Tibial nerve (tissue), 4 donors: ENCODE results near the gene DBNDD1. TPM values are rescaled to one million over a fixed set of nuclear protein-coding genes. Genes with fewer than 3 reads are reported as not detected.

Experiments used
- DNase-seq, 2 donors: peaks; one replicate each; pipeline ENCODE4 v3.0.0-alpha.2; 2019; ENCODE audit warnings: low spot score in 2 of 2
- H3K27ac ChIP-seq, 4 donors: fragments of 200-600 bp; sonication (generic) in 3 of 4; one replicate each; pipeline ENCODE4 v1.5.1; 2017 to 2019; ENCODE audit warnings: mild to moderate bottlenecking in 1 of 4
- H3K27me3 ChIP-seq, 2 donors: fragments of 200-600 bp; sonication (generic) in 1 of 2; one replicate each; pipeline versions ENCODE4 v1.5.1 to v1.6.0; 2017 to 2019
- H3K36me3 ChIP-seq, 3 donors: fragments of 200-600 bp; sonication (generic); one replicate each; pipeline ENCODE4 v1.5.1; 2018 to 2019
- H3K4me1 ChIP-seq, 4 donors: fragments of 200-600 bp; sonication (generic) in 3 of 4; one replicate each; pipeline ENCODE4 v1.5.1; 2017 to 2019
- H3K4me3 ChIP-seq, 4 donors: fragments of 200-600 bp; sonication (generic) in 3 of 4; one replicate each; pipeline ENCODE4 v1.5.1; 2017 to 2019; ENCODE audit warnings: mild to moderate bottlenecking in 1 of 4, moderate library complexity in 1 of 4
- H3K9me3 ChIP-seq, 4 donors: fragments of 200-600 bp; sonication (generic) in 3 of 4; one replicate each; pipeline ENCODE4 v1.5.1; 2017 to 2019
- EP300 ChIP-seq, 2 donors: sonication (generic); formaldehyde crosslinking; IDR thresholded peaks; one replicate each; pipeline ENCODE4 v1.6.1; 2017; ENCODE audit warnings: antibody characterized with exemption in 2 of 2, mild to moderate bottlenecking in 1 of 2
- POLR2A ChIP-seq, 2 donors: fragments of 450-650 bp; IDR thresholded peaks; one replicate each; pipeline ENCODE4 v1.6.1; 2017; ENCODE audit warnings: antibody characterized with exemption in 2 of 2, mild to moderate bottlenecking in 2 of 2, moderate library complexity in 2 of 2
- WGBS, 2 donors: methylation state at CpG; one replicate each; pipeline ENCODE4 v1.1.5; 2018; 5-methylcytosine and 5-hydroxymethylcytosine counted together
- total RNA-seq, 4 donors: library from RNA; depleted of rRNA; stranded (reverse); fragments of >200 nt; gene quantifications; one replicate each; pipeline ENCODE4 v1.1.0, GENCODE V29; 2016
- TF ChIP-seq, protein P1 (sequence below), 5 experiments: fragments of 200-600 bp in 3 of 5; fragments of 450-650 bp in 2 of 5; sonication (generic) in 3 of 5; IDR thresholded peaks; one replicate each; pipeline ENCODE4 v1.5.1; 2016 to 2019; ENCODE audit warnings: antibody characterized with exemption in 5 of 5, mild to moderate bottlenecking in 3 of 5, moderate library complexity in 2 of 5

DBNDD1 gene
- total RNA-seq, 4 donors from 2014 or later = 0.42 to 2.6 (median 1.3) TPM

DNA sequence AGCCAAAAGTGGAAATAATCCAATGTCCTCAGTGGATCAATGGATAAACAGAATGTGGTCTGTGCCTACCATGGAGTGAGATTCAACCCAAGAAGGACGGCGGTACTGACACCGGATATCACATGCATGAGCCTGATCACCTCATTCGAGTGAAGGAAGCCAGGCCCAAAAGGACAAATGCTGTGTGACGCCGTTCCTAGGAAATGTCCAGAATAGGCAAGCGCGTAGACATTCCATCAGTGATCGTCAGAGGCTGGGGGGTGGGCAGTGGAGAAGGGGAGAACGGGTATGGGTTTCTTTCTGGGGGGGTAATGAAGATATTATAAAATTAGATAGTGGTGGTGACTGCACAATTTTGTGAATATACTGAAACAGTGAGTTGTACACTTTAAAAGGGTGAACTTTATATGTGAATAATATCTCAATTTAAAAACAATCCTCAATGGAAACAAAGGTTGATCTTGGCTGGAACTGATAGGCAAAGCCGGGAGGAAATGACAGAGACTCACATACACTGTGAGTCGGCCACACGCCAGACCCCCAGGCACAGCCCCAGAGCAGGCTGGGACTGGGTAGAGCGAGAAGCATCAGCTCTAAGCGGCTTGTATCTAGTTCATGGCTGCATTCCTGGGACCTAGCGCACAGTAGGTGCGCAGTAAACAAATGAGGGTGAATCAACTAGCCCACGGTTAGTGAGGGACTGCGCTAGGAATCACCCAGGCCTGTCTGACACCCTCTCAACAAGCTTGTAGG is 3.5 kb downstream of the DBNDD1 start:
- no peak overlapping the region for H3K4me3 ChIP-seq
- no peak for DNase-seq
- H3K9me3 ChIP-seq = no peaks in the 10 kb centered on the region
- TF ChIP-seq EP300 (IDR thresholded peaks at IDR 0.05) (no peak), POLR2A (IDR thresholded peaks at IDR 0.05) (no peak)
- TF ChIP-seq, protein P1, sequence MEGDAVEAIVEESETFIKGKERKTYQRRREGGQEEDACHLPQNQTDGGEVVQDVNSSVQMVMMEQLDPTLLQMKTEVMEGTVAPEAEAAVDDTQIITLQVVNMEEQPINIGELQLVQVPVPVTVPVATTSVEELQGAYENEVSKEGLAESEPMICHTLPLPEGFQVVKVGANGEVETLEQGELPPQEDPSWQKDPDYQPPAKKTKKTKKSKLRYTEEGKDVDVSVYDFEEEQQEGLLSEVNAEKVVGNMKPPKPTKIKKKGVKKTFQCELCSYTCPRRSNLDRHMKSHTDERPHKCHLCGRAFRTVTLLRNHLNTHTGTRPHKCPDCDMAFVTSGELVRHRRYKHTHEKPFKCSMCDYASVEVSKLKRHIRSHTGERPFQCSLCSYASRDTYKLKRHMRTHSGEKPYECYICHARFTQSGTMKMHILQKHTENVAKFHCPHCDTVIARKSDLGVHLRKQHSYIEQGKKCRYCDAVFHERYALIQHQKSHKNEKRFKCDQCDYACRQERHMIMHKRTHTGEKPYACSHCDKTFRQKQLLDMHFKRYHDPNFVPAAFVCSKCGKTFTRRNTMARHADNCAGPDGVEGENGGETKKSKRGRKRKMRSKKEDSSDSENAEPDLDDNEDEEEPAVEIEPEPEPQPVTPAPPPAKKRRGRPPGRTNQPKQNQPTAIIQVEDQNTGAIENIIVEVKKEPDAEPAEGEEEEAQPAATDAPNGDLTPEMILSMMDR (IDR thresholded peaks at IDR 0.05) = no peak
- no peaks in the 10 kb centered on the region for H3K27me3 ChIP-seq
- H3K27ac ChIP-seq = no peak overlapping the region
- H3K36me3 ChIP-seq = no peaks in the 10 kb centered on the region
- H3K4me1 ChIP-seq = peaks cover 0 to 26% (median 10%) of the 10 kb centered on the region in 4 donors
- 79 to 83% methylated on average over 19 of the region's 19 CpGs for WGBS, 2 donors

DNA sequence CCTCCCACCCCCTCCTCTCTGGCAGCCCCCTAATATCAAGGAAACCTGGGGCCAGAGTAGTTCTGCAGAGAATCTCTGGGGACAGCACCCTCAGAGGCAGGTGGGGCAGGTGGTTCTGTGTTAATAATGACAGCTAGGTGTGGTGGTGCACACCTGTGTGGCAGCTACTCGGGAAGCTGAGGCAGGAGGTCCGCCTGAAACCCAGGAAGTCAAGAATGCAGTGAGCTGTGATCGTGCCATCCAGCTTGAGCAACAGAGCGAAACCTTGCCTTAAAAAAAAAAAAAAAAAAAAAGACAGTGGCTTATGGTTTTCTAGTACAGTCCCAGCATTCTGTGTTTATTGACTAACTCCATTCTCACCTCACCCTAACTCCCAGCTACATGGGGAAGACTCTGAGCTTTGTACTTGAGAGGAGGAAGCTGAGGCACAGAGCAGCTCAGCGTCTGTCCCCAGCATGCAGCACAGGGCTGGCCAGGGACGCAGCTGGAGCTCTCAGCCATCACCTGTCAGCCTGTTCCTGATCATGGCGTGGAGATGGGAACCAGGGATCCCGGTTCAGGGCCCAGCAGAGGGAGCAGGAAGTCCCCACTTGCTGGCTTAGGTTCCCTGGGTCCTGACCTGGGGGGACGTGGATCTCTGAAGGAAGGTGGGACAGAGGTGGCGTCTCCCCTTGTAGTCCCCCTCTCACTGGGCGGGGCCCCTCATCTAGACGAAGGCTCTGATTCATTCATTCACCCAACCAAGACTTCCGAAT is 6.1 kb downstream of the DBNDD1 start:
- Histone ChIP-seq H3K4me1 (peaks cover 0 to 8% (median 1%) of the 10 kb centered on the region in 4 donors), H3K9me3 (no peaks in the 10 kb centered on the region), H3K4me3 (no peak overlapping the region), H3K27ac (no peak overlapping the region), H3K36me3 (no peaks in the 10 kb centered on the region), H3K27me3 (no peaks in the 10 kb centered on the region)
- TF ChIP-seq, protein P1 (IDR thresholded peaks at IDR 0.05) = no peak
- TF ChIP-seq EP300 (IDR thresholded peaks at IDR 0.05) (no peak), POLR2A (IDR thresholded peaks at IDR 0.05) (no peak)
- no peak for DNase-seq
- WGBS, 2 donors = 67 to 79% methylated on average over 12 to 13 of the region's 13 CpGs

DNA sequence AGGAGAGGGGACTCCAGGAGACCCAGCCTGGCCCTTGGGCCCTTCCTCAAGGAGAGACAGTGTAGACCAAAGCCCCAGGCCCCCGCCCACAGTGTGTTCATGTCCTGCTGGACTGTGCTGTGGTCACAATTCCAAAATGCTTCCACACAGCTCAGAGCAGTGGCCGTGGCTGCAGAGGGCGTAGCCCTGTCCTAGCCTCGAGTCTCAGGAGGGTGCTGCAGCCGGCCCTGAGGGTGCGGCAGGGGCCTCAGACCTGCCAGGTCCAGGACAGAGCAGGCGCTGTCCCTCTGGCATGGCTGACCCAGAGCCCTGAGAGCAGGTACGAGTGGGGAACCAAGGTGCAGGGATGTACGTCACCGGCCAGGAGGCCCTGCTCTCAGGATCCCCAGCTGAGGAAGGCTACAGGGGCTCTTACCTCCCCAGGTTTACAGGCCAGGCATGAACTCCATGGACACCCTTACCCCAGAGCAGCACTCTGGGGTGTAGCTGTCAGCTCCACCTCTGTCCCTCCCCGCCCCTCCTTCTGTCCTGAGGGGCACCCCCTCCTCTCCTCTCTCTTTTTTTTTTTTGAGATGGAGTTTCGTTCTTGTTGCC is 7.3 kb downstream of the DBNDD1 start:
- DNase-seq = no peak
- 84 to 85% methylated on average over 3 to 12 of the region's 12 CpGs for WGBS, 2 donors
- Histone ChIP-seq H3K27me3 (no peaks in the 10 kb centered on the region), H3K4me1 (peaks cover 0 to 8% (median 0%) of the 10 kb centered on the region in 4 donors), H3K36me3 (no peaks in the 10 kb centered on the region), H3K27ac (no peak overlapping the region), H3K4me3 (no peak overlapping the region), H3K9me3 (no peaks in the 10 kb centered on the region)
- no peak for TF ChIP-seq POLR2A (IDR thresholded peaks at IDR 0.05)
- TF ChIP-seq, protein P1 (IDR thresholded peaks at IDR 0.05) = no peak
- no peak for TF ChIP-seq EP300 (IDR thresholded peaks at IDR 0.05)

DNA sequence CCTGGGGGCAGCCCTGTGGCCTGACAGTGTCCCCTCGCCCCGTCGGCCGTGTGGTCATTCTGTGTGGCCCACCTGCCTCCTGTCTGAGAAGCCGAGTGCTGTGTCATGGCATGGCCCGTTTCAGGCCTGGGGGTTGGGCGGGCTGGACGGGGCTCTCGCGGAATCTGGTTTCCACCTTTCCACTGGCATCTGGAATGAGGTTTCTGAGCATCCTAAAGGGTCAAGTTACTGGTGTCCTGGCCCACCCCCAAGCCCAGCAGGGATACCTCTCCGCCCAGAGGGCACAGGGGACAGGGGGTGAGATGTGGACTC is 7.8 kb downstream of the DBNDD1 start:
- TF ChIP-seq, protein P1 (IDR thresholded peaks at IDR 0.05) = no peak
- Histone ChIP-seq H3K9me3 (no peaks in the 10 kb centered on the region), H3K36me3 (peaks cover 0 to 5% (median 0%) of the 10 kb centered on the region in 3 donors), H3K4me3 (no peak overlapping the region), H3K27me3 (no peaks in the 10 kb centered on the region), H3K27ac (no peak overlapping the region), H3K4me1 (peaks cover 0 to 8% (median 0%) of the 10 kb centered on the region in 4 donors)
- 38 to 76% methylated on average over 4 to 11 of the region's 11 CpGs for WGBS, 2 donors
- no peak for DNase-seq
